SK-N-SH (cell line): ENCODE data around the gene STIM1. TPM values are rescaled to one million over a fixed set of nuclear protein-coding genes. Genes with fewer than 3 reads are reported as not detected.

Experiments
- CTCF ChIA-PET: fragments of 300-600, 350-600 bp; formaldehyde crosslinking; extraction: SDS; loops from one replicate; lab custom pipeline; 2021; lab: Yijun Ruan, JAX
- POLR2A ChIA-PET: fragments of 350-600 bp; sonication (Branson Sonifier 250); formaldehyde crosslinking; extraction: SDS; loops from one replicate; lab custom pipeline; 2020; ENCODE audit warnings: antibody characterized with exemption, inconsistent platforms; lab: Yijun Ruan, JAX
- DNase-seq: peaks from one replicate; pipeline ENCODE4 v3.0.0; 2012
- H2AFZ ChIP-seq: fragments of 200-600 bp; sonication (generic); 2 replicates; pipeline ENCODE4 v1.8.1; 2016; ENCODE audit warnings: antibody characterized with exemption, mild to moderate bottlenecking, low read depth
- H3F3A ChIP-seq: fragments of 200-600 bp; sonication (generic); replicated peaks from 2 replicates; pipeline ENCODE3; 2016; ENCODE audit warnings: antibody characterized with exemption, mild to moderate bottlenecking; ENCODE audit not compliant: insufficient read depth
- H3K27ac ChIP-seq, 2 experiments: fragments of 200-500 bp in 1 of 2; fragments of 200-600 bp in 1 of 2; sonication (Bioruptor generic) in 1 of 2; sonication (generic), shearing (Covaris generic) in 1 of 2; 2 replicates each; pipeline versions ENCODE4 v1.5.1 to v1.6.1; 2014 to 2016; ENCODE audit warnings: low read depth in 2 of 2, inconsistent platforms in 1 of 2, low read length in 1 of 2, mild to moderate bottlenecking in 1 of 2, mixed read lengths in 1 of 2
- H3K27me3 ChIP-seq: fragments of 200-600 bp; sonication (generic), shearing (Covaris generic); 2 replicates; pipeline ENCODE4 v1.6.1; 2016; ENCODE audit warnings: mixed run types; ENCODE audit not compliant: insufficient read depth
- H3K36me3 ChIP-seq, 2 experiments: fragments of 200-500 bp in 1 of 2; fragments of 200-600 bp in 1 of 2; sonication (Bioruptor generic) in 1 of 2; sonication (generic) in 1 of 2; replicated peaks in 1 of 2; 2 replicates each; pipeline versions ENCODE3 to v1.5.1; 2014 to 2016; ENCODE audit warnings: low read length in 1 of 2, mild to moderate bottlenecking in 1 of 2; ENCODE audit not compliant: insufficient read depth in 2 of 2, control insufficient read depth in 1 of 2
- H3K4me1 ChIP-seq, 2 experiments: fragments of 200-500 bp in 1 of 2; fragments of 200-600 bp in 1 of 2; sonication (Bioruptor generic) in 1 of 2; sonication (generic), shearing (Covaris generic) in 1 of 2; 2 replicates each; pipeline versions ENCODE4 v1.5.1 to v1.6.1; 2014 to 2016; ENCODE audit warnings: low read depth in 1 of 2, low read length in 1 of 2, mixed run types in 1 of 2; ENCODE audit not compliant: insufficient read depth in 2 of 2, control insufficient read depth in 1 of 2
- H3K4me2 ChIP-seq: fragments of 200-600 bp; sonication (generic), shearing (Covaris generic); 2 replicates; pipeline ENCODE4 v1.6.1; 2017; ENCODE audit warnings: mixed run types
- H3K4me3 ChIP-seq, 2 experiments: fragments of 200-500 bp in 1 of 2; fragments of 200-600 bp in 1 of 2; sonication (Bioruptor generic) in 1 of 2; sonication (generic), shearing (Covaris generic) in 1 of 2; 2 replicates each; pipeline versions ENCODE4 v1.5.1 to v1.8.1; 2014 to 2016; ENCODE audit warnings: low read depth in 2 of 2, inconsistent platforms in 1 of 2, low read length in 1 of 2, mild to moderate bottlenecking in 1 of 2, mixed read lengths in 1 of 2, moderate library complexity in 1 of 2
- H3K79me2 ChIP-seq: fragments of 200-600 bp; sonication (generic); 2 replicates; pipeline ENCODE4 v1.8.1; 2017; ENCODE audit warnings: mild to moderate bottlenecking; ENCODE audit not compliant: insufficient read depth
- H3K9ac ChIP-seq: fragments of 200-600 bp; sonication (generic); 2 replicates; pipeline ENCODE4 v1.6.1; 2017; ENCODE audit warnings: mixed run types
- H3K9me2 ChIP-seq: fragments of 200-600 bp; sonication (generic); 2 replicates; pipeline ENCODE4 v1.6.1; 2017; ENCODE audit warnings: mixed run types
- H3K9me3 ChIP-seq: fragments of 200-600 bp; sonication (generic); 2 replicates; pipeline ENCODE4 v1.6.1; 2017; ENCODE audit warnings: mixed run types, mild to moderate bottlenecking, moderate library complexity
- H4K20me1 ChIP-seq: fragments of 200-600 bp; sonication (generic); 2 replicates; pipeline ENCODE4 v1.6.1; 2017; ENCODE audit warnings: mild to moderate bottlenecking, mixed run types; ENCODE audit not compliant: insufficient read depth
- CTCF ChIP-seq: fragments of 200-600 bp; sonication (generic); IDR thresholded peaks from 2 replicates; pipeline ENCODE4 v1.6.1; 2017; ENCODE audit warnings: antibody characterized with exemption, mild to moderate bottlenecking, moderate library complexity
- JUND ChIP-seq: IDR thresholded peaks from 2 replicates; pipeline ENCODE4 v1.4.0; 2012
- MAX ChIP-seq: IDR thresholded peaks from 2 replicates; pipeline ENCODE4 v1.4.0; 2012; ENCODE audit warnings: low read depth
- REST ChIP-seq: IDR thresholded peaks from 2 replicates; pipeline ENCODE4 v1.6.1; 2012; ENCODE audit warnings: mild to moderate bottlenecking, low read depth, low read length, moderate library complexity
- RFX5 ChIP-seq: IDR thresholded peaks from 2 replicates; pipeline ENCODE4 v1.6.1; 2012; ENCODE audit warnings: mild to moderate bottlenecking, improper control_type of control experiment, low read length
- RXRA ChIP-seq: IDR thresholded peaks from 2 replicates; pipeline ENCODE4 v1.4.0; 2012; ENCODE audit warnings: low read depth, mild to moderate bottlenecking, borderline replicate concordance
- TAF1 ChIP-seq: IDR thresholded peaks from 2 replicates; pipeline ENCODE4 v1.6.1; 2012; ENCODE audit warnings: low read depth, mild to moderate bottlenecking, low read length, moderate library complexity, borderline replicate concordance
- WGBS: methylation state at CpG from one replicate; pipeline ENCODE4 v1.1.6; 2017; ENCODE audit warnings: low lambda C conversion rate; 5-methylcytosine and 5-hydroxymethylcytosine counted together
- polyA plus RNA-seq, 3 experiments: library from polyadenylated mRNA; depleted of rRNA; stranded (reverse); fragments of >200 nt; gene quantifications; 2 replicates each; pipeline ENCODE4 v1.2.3, GENCODE V29; 2012
- TF ChIP-seq, protein P1 (sequence below): IDR thresholded peaks from 2 replicates; pipeline ENCODE4 v1.4.0; 2012; ENCODE audit warnings: low read depth, borderline replicate concordance
- TF ChIP-seq, protein P2 (sequence below): fragments of 150-350 bp; IDR thresholded peaks from 2 replicates; pipeline ENCODE4 v1.6.1; 2016; ENCODE audit warnings: mild to moderate bottlenecking, low read depth, low read length

STIM1 gene
- polyA plus RNA-seq, 1 of the 3 experiments (the other 2 are of a cell fraction), result 29.5 TPM

DNA sequence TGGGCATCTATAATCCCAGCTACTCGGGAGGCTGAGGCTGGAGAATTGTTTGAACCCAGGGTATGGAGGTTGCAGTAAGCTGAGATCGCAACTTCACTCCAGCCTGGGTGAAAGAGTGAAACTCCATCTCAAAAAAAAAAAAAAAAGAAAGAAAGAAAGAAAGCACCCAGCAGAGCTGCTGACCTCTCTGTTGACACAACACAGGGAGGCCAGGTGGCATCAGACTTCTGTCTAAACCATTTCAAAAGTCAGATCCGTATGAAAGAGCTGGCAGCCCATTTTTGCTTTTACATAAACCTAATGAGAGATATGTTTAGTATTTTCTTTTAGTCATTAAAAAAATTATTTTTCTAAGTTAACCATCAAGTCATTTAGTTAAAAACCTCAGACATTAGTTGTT is 174.7 kb downstream of the STIM1 start:
- Histone ChIP-seq H3K4me2 (no peak overlapping the region), H3F3A (peaks cover 22% of the 10 kb centered on the region), H4K20me1 (no peaks in the 10 kb centered on the region), H3K27ac (no peak overlapping the region), H3K36me3 (no peaks in the 10 kb centered on the region), H3K4me3 (no peak overlapping the region), H3K4me1 (peaks cover 9 to 13% of the 10 kb centered on the region in 2 experiments; a peak in 3 of 4 replicates), H3K9me2 (no peaks in the 10 kb centered on the region), H2AFZ (no peak overlapping the region), H3K9ac (no peak overlapping the region), H3K9me3 (no peaks in the 10 kb centered on the region), H3K27me3 (no peaks in the 10 kb centered on the region), H3K79me2 (no peaks in the 10 kb centered on the region)
- ChIA-PET CTCF (interaction anchor here (1.0 to 1.4 kb wide), 3 partner anchors 42 to 181 kb away, joined by 3 to 4 read pairs (median 3); no protein-coding TSS in a partner anchor), POLR2A (no interaction called here)
- DNase-seq, result no peak
- 89% methylated on average over 3 of the region's 3 CpGs for WGBS
- TF ChIP-seq, protein P1, sequence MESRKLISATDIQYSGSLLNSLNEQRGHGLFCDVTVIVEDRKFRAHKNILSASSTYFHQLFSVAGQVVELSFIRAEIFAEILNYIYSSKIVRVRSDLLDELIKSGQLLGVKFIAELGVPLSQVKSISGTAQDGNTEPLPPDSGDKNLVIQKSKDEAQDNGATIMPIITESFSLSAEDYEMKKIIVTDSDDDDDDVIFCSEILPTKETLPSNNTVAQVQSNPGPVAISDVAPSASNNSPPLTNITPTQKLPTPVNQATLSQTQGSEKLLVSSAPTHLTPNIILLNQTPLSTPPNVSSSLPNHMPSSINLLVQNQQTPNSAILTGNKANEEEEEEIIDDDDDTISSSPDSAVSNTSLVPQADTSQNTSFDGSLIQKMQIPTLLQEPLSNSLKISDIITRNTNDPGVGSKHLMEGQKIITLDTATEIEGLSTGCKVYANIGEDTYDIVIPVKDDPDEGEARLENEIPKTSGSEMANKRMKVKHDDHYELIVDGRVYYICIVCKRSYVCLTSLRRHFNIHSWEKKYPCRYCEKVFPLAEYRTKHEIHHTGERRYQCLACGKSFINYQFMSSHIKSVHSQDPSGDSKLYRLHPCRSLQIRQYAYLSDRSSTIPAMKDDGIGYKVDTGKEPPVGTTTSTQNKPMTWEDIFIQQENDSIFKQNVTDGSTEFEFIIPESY, result no peak
- TF ChIP-seq JUND, result no peak
- no peak for TF ChIP-seq RXRA
- TF ChIP-seq TAF1, result no peak
- no peak for TF ChIP-seq CTCF
- TF ChIP-seq REST, result no peak
- TF ChIP-seq, protein P2, sequence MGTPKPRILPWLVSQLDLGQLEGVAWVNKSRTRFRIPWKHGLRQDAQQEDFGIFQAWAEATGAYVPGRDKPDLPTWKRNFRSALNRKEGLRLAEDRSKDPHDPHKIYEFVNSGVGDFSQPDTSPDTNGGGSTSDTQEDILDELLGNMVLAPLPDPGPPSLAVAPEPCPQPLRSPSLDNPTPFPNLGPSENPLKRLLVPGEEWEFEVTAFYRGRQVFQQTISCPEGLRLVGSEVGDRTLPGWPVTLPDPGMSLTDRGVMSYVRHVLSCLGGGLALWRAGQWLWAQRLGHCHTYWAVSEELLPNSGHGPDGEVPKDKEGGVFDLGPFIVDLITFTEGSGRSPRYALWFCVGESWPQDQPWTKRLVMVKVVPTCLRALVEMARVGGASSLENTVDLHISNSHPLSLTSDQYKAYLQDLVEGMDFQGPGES, result no peak
- TF ChIP-seq RFX5, result no peak
- TF ChIP-seq MAX, result no peak
